H1 (cell line): ENCODE data around the gene FBN3. TPM values are rescaled to one million over a fixed set of nuclear protein-coding genes. Genes with fewer than 3 reads are reported as not detected.

Experiments used
- CTCF ChIA-PET: fragments of 300-600 bp; sonication (Branson Sonifier 250); formaldehyde crosslinking; loops from one replicate; lab custom pipeline; 2021; ENCODE audit not compliant: partially characterized antibody; lab: Charles Lee
- POLR2A ChIA-PET: fragments of 300-600 bp; sonication (Branson Sonifier 250); formaldehyde crosslinking; loops from one replicate; lab custom pipeline; 2021; ENCODE audit warnings: inconsistent platforms; ENCODE audit not compliant: partially characterized antibody; lab: Charles Lee
- DNase-seq, 2 experiments: peaks; one replicate each; pipeline versions ENCODE4 v3.0.0 to v3.0.0-alpha.2; 2010 to 2022; ENCODE audit warnings: low spot score in 2 of 2, low read depth in 1 of 2, mixed read lengths in 1 of 2
- FAIRE-seq: peaks from 2 replicates; lab custom pipeline; 2011; peaks lifted over from hg19 to GRCh38; lab: Jason Lieb, UNC
- H2AFZ ChIP-seq: 2 replicates; pipeline ENCODE4 v1.8.1; 2012; ENCODE audit warnings: low read length, inconsistent platforms
- H2AK5ac ChIP-seq: 2 replicates; pipeline ENCODE4 v1.6.1; 2013; ENCODE audit warnings: low read depth, low read length
- H2BK120ac ChIP-seq: replicated peaks from 2 replicates; pipeline ENCODE3; 2013; ENCODE audit warnings: low read depth, low read length, inconsistent platforms
- H2BK12ac ChIP-seq: 2 replicates; pipeline ENCODE4 v1.6.1; 2013; ENCODE audit warnings: low read depth, low read length
- H2BK15ac ChIP-seq: 2 replicates; pipeline ENCODE4 v1.6.1; 2013; ENCODE audit warnings: low read length
- H2BK20ac ChIP-seq: 2 replicates; pipeline ENCODE4 v1.6.1; 2013; ENCODE audit warnings: low read length
- H2BK5ac ChIP-seq: 2 replicates; pipeline ENCODE4 v1.6.1; 2013; ENCODE audit warnings: low read depth, low read length
- H3K14ac ChIP-seq: 2 replicates; pipeline ENCODE4 v1.6.1; 2013; ENCODE audit warnings: inconsistent platforms; ENCODE audit not compliant: insufficient read length
- H3K18ac ChIP-seq: 2 replicates; pipeline ENCODE4 v1.6.1; 2013; ENCODE audit warnings: low read length; ENCODE audit errors: extremely low read depth
- H3K23ac ChIP-seq: 2 replicates; pipeline ENCODE4 v1.6.1; 2013; ENCODE audit warnings: inconsistent platforms; ENCODE audit not compliant: insufficient read length
- H3K23me2 ChIP-seq: 2 replicates; pipeline ENCODE4 v1.6.1; 2013; ENCODE audit warnings: low read depth, low read length
- H3K27ac ChIP-seq: 2 replicates; pipeline ENCODE4 v1.6.1; 2011; ENCODE audit warnings: low read depth, low read length, inconsistent platforms
- H3K27me3 ChIP-seq, 4 experiments: replicated peaks in 1 of 4; 1 replicate in 1 of 4; 2 replicates in 3 of 4; pipeline versions ENCODE4 v1.6.1 to v1.8.1; 2011 to 2013; ENCODE audit warnings: low read length in 3 of 4, mild to moderate bottlenecking in 3 of 4, inconsistent platforms in 2 of 4, mixed read lengths in 2 of 4, moderate library complexity in 1 of 4; ENCODE audit not compliant: control insufficient read depth in 3 of 4, insufficient read depth in 3 of 4; ENCODE audit errors: extremely low read depth in 1 of 4
- H3K36me3 ChIP-seq, 4 experiments: 2 replicates each; pipeline versions ENCODE4 v1.6.1 to v1.8.1; 2011 to 2013; ENCODE audit warnings: mild to moderate bottlenecking in 4 of 4, low read length in 3 of 4, moderate library complexity in 2 of 4, control low read depth in 1 of 4, inconsistent platforms in 1 of 4; ENCODE audit not compliant: insufficient read depth in 4 of 4, control insufficient read depth in 2 of 4
- H3K4ac ChIP-seq: replicated peaks from 2 replicates; pipeline ENCODE3; 2013; ENCODE audit warnings: low read length, low read depth, mixed read lengths, inconsistent platforms; ENCODE audit not compliant: insufficient read length
- H3K4me1 ChIP-seq, 4 experiments: replicated peaks in 1 of 4; 1 replicate in 1 of 4; 2 replicates in 3 of 4; pipeline versions ENCODE4 v1.6.1 to v1.8.1; 2011 to 2013; ENCODE audit warnings: low read length in 3 of 4, inconsistent platforms in 2 of 4, mixed read lengths in 1 of 4; ENCODE audit not compliant: insufficient read depth in 4 of 4, control insufficient read depth in 3 of 4
- H3K4me2 ChIP-seq, 2 experiments: 2 replicates each; pipeline versions ENCODE4 v1.6.1 to v1.8.1; 2011 to 2013; ENCODE audit warnings: low read depth in 2 of 2, low read length in 2 of 2, control low read depth in 1 of 2, inconsistent platforms in 1 of 2, mild to moderate bottlenecking in 1 of 2; ENCODE audit not compliant: insufficient read depth in 1 of 2
- H3K4me3 ChIP-seq, 4 experiments: fragments of 200-600, 300-600 bp in 1 of 4; sonication (generic), shearing (Covaris generic), sonication (Bioruptor Twin) in 1 of 4; 2 replicates each; pipeline versions ENCODE4 v1.5.1 to v1.8.1; 2011 to 2016; ENCODE audit warnings: low read length in 4 of 4, low read depth in 3 of 4, control low read depth in 2 of 4, inconsistent platforms in 2 of 4, mild to moderate bottlenecking in 2 of 4, mixed read lengths in 1 of 4, moderate library complexity in 1 of 4; ENCODE audit not compliant: insufficient read depth in 2 of 4; ENCODE audit errors: extremely low read depth in 1 of 4
- H3K56ac ChIP-seq: replicated peaks from 2 replicates; pipeline ENCODE3; 2013; ENCODE audit warnings: low read depth, mild to moderate bottlenecking, mixed read lengths, low read length, inconsistent platforms; ENCODE audit not compliant: insufficient read length
- H3K79me1 ChIP-seq: 2 replicates; pipeline ENCODE4 v1.6.1; 2013; ENCODE audit warnings: low read depth, low read length, control low read depth
- H3K79me2 ChIP-seq, 2 experiments: 2 replicates each; pipeline versions ENCODE4 v1.6.1 to v1.8.1; 2012 to 2013; ENCODE audit warnings: low read length in 2 of 2, mild to moderate bottlenecking in 2 of 2, inconsistent platforms in 1 of 2; ENCODE audit not compliant: insufficient read depth in 2 of 2, control insufficient read depth in 1 of 2
- H3K9ac ChIP-seq, 4 experiments: replicated peaks in 1 of 4; 1 replicate in 1 of 4; 2 replicates in 3 of 4; pipeline versions ENCODE4 v1.6.1 to v1.8.1; 2011 to 2013; ENCODE audit warnings: low read depth in 3 of 4, low read length in 3 of 4, control low read depth in 2 of 4, mild to moderate bottlenecking in 2 of 4, moderate library complexity in 2 of 4, inconsistent platforms in 1 of 4; ENCODE audit errors: extremely low read depth in 1 of 4
- H3K9me3 ChIP-seq, 2 experiments: 2 replicates each; pipeline versions ENCODE4 v1.6.1 to v1.8.1; 2012 to 2013; ENCODE audit warnings: mild to moderate bottlenecking in 2 of 2, moderate library complexity in 2 of 2, control low read depth in 1 of 2, inconsistent platforms in 1 of 2, low read depth in 1 of 2, low read length in 1 of 2, mixed read lengths in 1 of 2; ENCODE audit not compliant: insufficient read depth in 2 of 2
- H4K20me1 ChIP-seq, 2 experiments: replicated peaks in 1 of 2; 2 replicates each; pipeline versions ENCODE3 to v1.8.1; 2011 to 2013; ENCODE audit warnings: inconsistent platforms in 2 of 2, low read length in 2 of 2, mild to moderate bottlenecking in 1 of 2; ENCODE audit not compliant: insufficient read depth in 2 of 2, control insufficient read depth in 1 of 2
- H4K5ac ChIP-seq: 2 replicates; pipeline ENCODE4 v1.6.1; 2013; ENCODE audit warnings: low read length, low read depth, mixed read lengths, inconsistent platforms; ENCODE audit not compliant: insufficient read length
- H4K8ac ChIP-seq: 2 replicates; pipeline ENCODE4 v1.8.0; 2013; ENCODE audit warnings: mild to moderate bottlenecking, moderate library complexity, low read length, inconsistent platforms; ENCODE audit not compliant: insufficient read depth; ENCODE audit errors: extremely low read depth
- H4K91ac ChIP-seq: replicated peaks from 2 replicates; pipeline ENCODE3; 2013; ENCODE audit warnings: low read length, mixed read lengths, inconsistent platforms; ENCODE audit not compliant: insufficient read length
- BRCA1 ChIP-seq: IDR thresholded peaks from 2 replicates; pipeline ENCODE4 v1.6.1; 2012; ENCODE audit warnings: low read depth, low read length, improper control_type of control experiment
- CEBPB ChIP-seq: IDR thresholded peaks from 2 replicates; pipeline ENCODE4 v1.6.1; 2012; ENCODE audit warnings: low read depth, low read length
- GTF2F1 ChIP-seq: IDR thresholded peaks from 2 replicates; pipeline ENCODE4 v1.6.1; 2012; ENCODE audit warnings: low read depth, low read length, improper control_type of control experiment, borderline replicate concordance
- HDAC2 ChIP-seq, 2 experiments: fragments of 300-600 bp in 1 of 2; sonication (generic) in 1 of 2; IDR thresholded peaks; 2 replicates each; pipeline ENCODE4 v1.6.1; 2011 to 2012; ENCODE audit warnings: low read depth in 2 of 2, low read length in 2 of 2, mild to moderate bottlenecking in 2 of 2, moderate library complexity in 2 of 2, borderline replicate concordance in 1 of 2, inconsistent platforms in 1 of 2
- MAX ChIP-seq: IDR thresholded peaks from 2 replicates; pipeline ENCODE4 v1.6.1; 2012; ENCODE audit warnings: inconsistent platforms
- RNF2 ChIP-seq: fragments of 200-900, 300-1000 bp; sonication (generic); IDR thresholded peaks from 2 replicates; pipeline ENCODE4 v1.7.1; 2016; ENCODE audit warnings: borderline replicate concordance, low read depth, mild to moderate bottlenecking, antibody characterized with exemption, low read length; ENCODE audit not compliant: poor library complexity, severe bottlenecking; ENCODE audit errors: missing control alignments
- YY1 ChIP-seq: IDR thresholded peaks from 2 replicates; pipeline ENCODE4 v1.6.1; 2011; ENCODE audit warnings: low read depth, mild to moderate bottlenecking, low read length
- WGBS, 2 experiments: shearing (Covaris generic) in 1 of 2; methylation state at CpG; one replicate each; pipeline versions ENCODE4 v1.1.6 to v1.1.7; 2013 to 2015; ENCODE audit warnings: low lambda C conversion rate in 2 of 2, mixed read lengths in 2 of 2, inconsistent platforms in 1 of 2, low coverage in 1 of 2, missing lambda C conversion rate in 1 of 2; ENCODE audit not compliant: insufficient replicate concordance in 2 of 2, insufficient coverage in 1 of 2, insufficient read length in 1 of 2; ENCODE audit errors: extremely low coverage in 1 of 2, missing lambda C conversion rate in 1 of 2; 5-methylcytosine and 5-hydroxymethylcytosine counted together
- polyA plus RNA-seq, 7 experiments: library from polyadenylated mRNA; depleted of rRNA in 3 of 7; stranded (reverse) in 5 of 7; unstranded in 2 of 7; fragments of >200 nt in 5 of 7; fragments of 200-250 nt in 2 of 7; gene quantifications; 1 replicate in 5 of 7; 2 replicates in 1 of 7; 4 replicates in 1 of 7; pipeline versions ENCODE4 v1.2.1 to v1.2.3, GENCODE V29; 2011 to 2013; ENCODE audit warnings: missing spikeins in 2 of 7, mixed read lengths in 2 of 7
- total RNA-seq: library from RNA; stranded (reverse); fragmentation: NEBNext Ultra II Directional; extraction: Animal tissue kit (Norgen Biotek cat#: 25700); gene quantifications from 2 replicates; pipeline ENCODE4 v1.2.1, GENCODE V29; 2021

Gene FBN3
- total and polyA plus RNA-seq, 2 of the 8 experiments (the other 6 are each of a cell fraction or from before 2014, with no cell fraction given): 37.1 to 38.7 TPM

GRCh38 chr19:8135946-8136618 is 13.3 kb downstream of the FBN3 start:
- Histone ChIP-seq H3K9me3 (no peaks in the 10 kb centered on the region), H3K27ac (no peak overlapping the region), H4K91ac (no peak overlapping the region), H4K5ac (no peak overlapping the region), H2BK20ac (no peak overlapping the region), H2BK12ac (no peak overlapping the region), H2BK15ac (no peak overlapping the region), H3K9ac (no peak overlapping the region), H2AFZ (no peak overlapping the region), H3K18ac (no peak overlapping the region), H3K4me1 (no peaks in the 10 kb centered on the region), H4K8ac (no peak overlapping the region), H3K23me2 (no peaks in the 10 kb centered on the region), H4K20me1 (peaks cover 0 to 4% of the 10 kb centered on the region in 2 experiments), H3K79me1 (0 out of 2 replicates have a peak, but pooled peaks cover 2% of the 10 kb centered on the region), H3K4ac (no peak overlapping the region), H3K36me3 (peaks cover 10 to 25% (median 17%) of the 10 kb centered on the region in 4 experiments; a peak in 6 of 8 replicates), H2BK120ac (no peak overlapping the region), H3K27me3 (no peaks in the 10 kb centered on the region), H2BK5ac (no peak overlapping the region; the same call in 1 of the 2 replicates), H3K4me3 (no peak overlapping the region), H3K56ac (no peak overlapping the region), H3K4me2 (no peak overlapping the region), H3K23ac (no peak overlapping the region), H2AK5ac (no peak overlapping the region), H3K79me2 (no peaks in the 10 kb centered on the region), H3K14ac (no peak overlapping the region)
- ChIA-PET POLR2A (interaction anchor here (0.8 to 1.3 kb wide), 2 partner anchors 17 to 192 kb away, joined by 3 read pairs; no protein-coding TSS in a partner anchor), CTCF (interaction anchor here (1.0 kb wide), 1 partner anchor 11 kb away, joined by 3 read pairs; no protein-coding TSS in a partner anchor)
- TF ChIP-seq GTF2F1 (no peak), HDAC2 (IDR thresholded peaks at IDR 0.05; ENCODE audit: borderline replicate concordance in 1 of 2, low read depth in 2 of 2, low read length in 2 of 2) (no peak), BRCA1 (no peak), RNF2 (no peak), YY1 (no peak), MAX (no peak), CEBPB (no peak)
- 96% methylated on average over 32 of the region's 32 CpGs; no CpG with 5 or more reads in 1 of the 2 experiments for WGBS, 2 experiments
- no peak for DNase-seq
- FAIRE-seq: no peak
